Hepatocyte (in vitro differentiated cells): ENCODE results near the gene TNFRSF12A.

Source experiments
- CTCF ChIP-seq: fragments of 200-600 bp; sonication (generic); IDR thresholded peaks from 2 replicates; pipeline ENCODE4 v1.5.1; 2016; ENCODE audit warnings: antibody characterized with exemption, mild to moderate bottlenecking; ENCODE audit not compliant: poor library complexity
- EZH2 ChIP-seq: fragments of 200-600 bp; sonication (generic); IDR thresholded peaks from 2 replicates; pipeline ENCODE4 v1.6.1; 2016; ENCODE audit warnings: antibody characterized with exemption, mild to moderate bottlenecking, borderline replicate concordance

GRCh38 chr16:3013491-3013951, 6.6 kb upstream of the TNFRSF12A start:
- no peak for TF ChIP-seq CTCF
- TF ChIP-seq EZH2, result no peak
